Measurements from ENCODE around the gene ZNF512.

- TF ChIP-seq CTCF (IDR thresholded peaks at IDR 0.05) (no peak), POLR2AphosphoS5 (IDR thresholded peaks at IDR 0.05) (no peak), POLR2A (IDR thresholded peaks at IDR 0.05) (no peak)
Observed at GRCh38 chr2:27640722-27641245, 57.9 kb downstream of the ZNF512 start.

Measured in suprapubic skin (tissue), 4 donors.